HCT116 (cell line): Measurements from ENCODE around the gene HNRNPU. TPM values are rescaled to one million over a fixed set of nuclear protein-coding genes. Genes with fewer than 3 reads are reported as not detected.

Experiments used
- ATAC-seq: fragments of 200-7000 bp; cut with Tn5 transposase; 2 replicates; pipeline ENCODE4 v1.9.1; 2020; ENCODE audit warnings: mild to moderate bottlenecking, moderate library complexity
- BruUV-seq: library from RNA; stranded (reverse); fragments of 400-500 nt; replicated peaks from 2 replicates; lab custom pipeline; 2021; lab: Mats Ljungman, UMichigan
- CTCF ChIA-PET: fragments of 300-600 bp; sonication (Branson Sonifier 250); formaldehyde crosslinking; loops from one replicate; lab custom pipeline; 2021; ENCODE audit warnings: antibody characterized with exemption; lab: Charles Lee
- POLR2A ChIA-PET: fragments of 300-600, 350-600 bp; sonication (Branson Sonifier 250); formaldehyde crosslinking; loops from one replicate; lab custom pipeline; 2021; ENCODE audit warnings: antibody characterized with exemption; lab: Charles Lee
- RAD21 ChIA-PET, 2 experiments: fragments of 300-600 bp; sonication (Branson Sonifier 250); formaldehyde crosslinking; loops; one replicate each; lab custom pipeline; 2023; ENCODE audit warnings: low total read pairs in 2 of 2; ENCODE audit not compliant: uncharacterized antibody in 2 of 2, unreplicated experiment in 2 of 2, low non-redundant PET in 1 of 2; lab: Charles Lee
- DNase-seq: peaks from one replicate; pipeline ENCODE4 v3.0.0-alpha.2; 2010; ENCODE audit warnings: low read depth, low spot score
- H2AFZ ChIP-seq: fragments of 200-600 bp; shearing (Covaris generic), sonication (generic); 2 replicates; pipeline ENCODE4 v1.6.1; 2017; ENCODE audit warnings: low read depth, mixed run types, mixed read lengths, antibody characterized with exemption, low read length; ENCODE audit not compliant: poor library complexity, severe bottlenecking
- H3K27ac ChIP-seq: 2 replicates; pipeline ENCODE4 v1.5.1; 2012; ENCODE audit warnings: low read depth, low read length
- H3K27me3 ChIP-seq: fragments of 200-600 bp; sonication (generic); 2 replicates; pipeline ENCODE4 v1.6.1; 2016; ENCODE audit warnings: mixed run types, low read length, mixed read lengths; ENCODE audit not compliant: insufficient read depth
- H3K36me3 ChIP-seq, 2 experiments: fragments of 200-500 bp in 1 of 2; fragments of 200-600 bp in 1 of 2; sonication (Bioruptor generic) in 1 of 2; sonication (generic) in 1 of 2; 2 replicates each; pipeline versions ENCODE4 v1.5.1 to v1.6.1; 2014 to 2016; ENCODE audit warnings: low read length in 2 of 2, inconsistent platforms in 1 of 2, mixed read lengths in 1 of 2, mixed run types in 1 of 2; ENCODE audit not compliant: insufficient read depth in 2 of 2, control insufficient read depth in 1 of 2
- H3K4me1 ChIP-seq, 2 experiments: fragments of 200-600 bp in 1 of 2; sonication (generic) in 1 of 2; 2 replicates each; pipeline versions ENCODE4 v1.5.1 to v1.6.1; 2012 to 2017; ENCODE audit warnings: low read length in 2 of 2, inconsistent platforms in 1 of 2, mild to moderate bottlenecking in 1 of 2, mixed read lengths in 1 of 2, mixed run types in 1 of 2, moderate library complexity in 1 of 2; ENCODE audit not compliant: insufficient read depth in 2 of 2, control insufficient read depth in 1 of 2
- H3K4me2 ChIP-seq: fragments of 200-600 bp; sonication (generic); 2 replicates; pipeline ENCODE4 v1.6.1; 2017; ENCODE audit warnings: mixed run types, low read length, mixed read lengths
- H3K4me3 ChIP-seq, 2 experiments: fragments of 200-600 bp in 1 of 2; sonication (generic) in 1 of 2; replicated peaks in 1 of 2; 2 replicates each; pipeline ENCODE4 v1.5.1; 2011 to 2016; ENCODE audit warnings: low read length in 2 of 2, control low read depth in 1 of 2, low read depth in 1 of 2, mild to moderate bottlenecking in 1 of 2, mixed read lengths in 1 of 2, mixed run types in 1 of 2
- H3K79me2 ChIP-seq: fragments of 200-600 bp; sonication (generic); 2 replicates; pipeline ENCODE4 v1.6.1; 2017; ENCODE audit warnings: mild to moderate bottlenecking, mixed run types, low read length, moderate library complexity, mixed read lengths; ENCODE audit not compliant: insufficient read depth
- H3K9ac ChIP-seq: fragments of 200-600 bp; sonication (generic); 2 replicates; pipeline ENCODE4 v1.6.1; 2016; ENCODE audit warnings: low read length, mixed read lengths
- H3K9me2 ChIP-seq: fragments of 200-600 bp; sonication (generic), shearing (Covaris generic); 2 replicates; pipeline ENCODE4 v1.6.1; 2017; ENCODE audit warnings: mixed run types, mild to moderate bottlenecking, moderate library complexity; ENCODE audit not compliant: insufficient read depth
- H3K9me3 ChIP-seq, 2 experiments: fragments of 200-500 bp in 1 of 2; fragments of 200-600 bp in 1 of 2; sonication (Bioruptor generic) in 1 of 2; sonication (generic) in 1 of 2; 2 replicates each; pipeline ENCODE4 v1.6.1; 2014 to 2017; ENCODE audit warnings: low read length in 2 of 2, mixed read lengths in 2 of 2, inconsistent platforms in 1 of 2, low read depth in 1 of 2, mild to moderate bottlenecking in 1 of 2, mixed run types in 1 of 2, moderate library complexity in 1 of 2; ENCODE audit not compliant: control insufficient read depth in 1 of 2, insufficient read depth in 1 of 2
- H4K20me1 ChIP-seq: fragments of 200-600 bp; sonication (generic), shearing (Covaris generic); 2 replicates; pipeline ENCODE4 v1.6.1; 2017; ENCODE audit warnings: mixed run types, mild to moderate bottlenecking, moderate library complexity; ENCODE audit not compliant: insufficient read depth
- ATF3 ChIP-seq: IDR thresholded peaks from 2 replicates; pipeline ENCODE4 v1.6.1; 2012
- CEBPB ChIP-seq: IDR thresholded peaks from 2 replicates; pipeline ENCODE4 v1.6.1; 2012; ENCODE audit warnings: low read depth
- CTCF ChIP-seq, 3 experiments: fragments of 200-600 bp in 1 of 3; sonication (generic) in 1 of 3; IDR thresholded peaks in 2 of 3; conservative IDR thresholded peaks in 1 of 3; 2 replicates each; pipeline ENCODE4 v1.5.1; 2012 to 2017; ENCODE audit warnings: low read depth in 2 of 3, low read length in 2 of 3, antibody characterized with exemption in 1 of 3, borderline replicate concordance in 1 of 3, control low read depth in 1 of 3, mild to moderate bottlenecking in 1 of 3, mixed read lengths in 1 of 3, mixed run types in 1 of 3, moderate library complexity in 1 of 3; ENCODE audit not compliant: insufficient read depth in 1 of 3
- EGR1 ChIP-seq: IDR thresholded peaks from 2 replicates; pipeline ENCODE4 v1.6.1; 2012; ENCODE audit warnings: low read depth
- ELF1 ChIP-seq: IDR thresholded peaks from 2 replicates; pipeline ENCODE4 v1.6.1; 2012; ENCODE audit warnings: low read depth, borderline replicate concordance
- EZH2 ChIP-seq: fragments of 200-600 bp; sonication (generic); IDR thresholded peaks from 2 replicates; pipeline ENCODE4 v1.6.1; 2017; ENCODE audit warnings: antibody characterized with exemption, mixed run types
- EZH2phosphoT487 ChIP-seq: fragments of 200-600 bp; IDR thresholded peaks from 2 replicates; pipeline ENCODE4 v1.6.1; 2018; ENCODE audit warnings: antibody characterized with exemption, borderline replicate concordance
- FOSL1 ChIP-seq: IDR thresholded peaks from 2 replicates; pipeline ENCODE4 v1.6.1; 2012; ENCODE audit warnings: low read depth
- JUND ChIP-seq: IDR thresholded peaks from 2 replicates; pipeline ENCODE4 v1.6.1; 2012
- MAX ChIP-seq: IDR thresholded peaks from 2 replicates; pipeline ENCODE4 v1.6.1; 2012
- POLR2A ChIP-seq: IDR thresholded peaks from 2 replicates; pipeline ENCODE4 v1.7.0; 2011; ENCODE audit warnings: borderline replicate concordance; ENCODE audit not compliant: insufficient read depth, insufficient read length; ENCODE audit errors: extremely low read depth
- POLR2AphosphoS5 ChIP-seq: IDR thresholded peaks from 2 replicates; pipeline ENCODE4 v1.6.1; 2011; ENCODE audit warnings: mild to moderate bottlenecking, low read depth, low read length, moderate library complexity
- RAD21 ChIP-seq: IDR thresholded peaks from 2 replicates; pipeline ENCODE4 v1.6.1; 2012; ENCODE audit warnings: low read depth, mild to moderate bottlenecking
- REST ChIP-seq: IDR thresholded peaks from 2 replicates; pipeline ENCODE4 v1.6.1; 2012; ENCODE audit warnings: low read depth
- SIN3A ChIP-seq: IDR thresholded peaks from 2 replicates; pipeline ENCODE4 v1.6.1; 2012; ENCODE audit warnings: low read depth
- SP1 ChIP-seq: IDR thresholded peaks from 2 replicates; pipeline ENCODE4 v1.6.1; 2012; ENCODE audit warnings: low read depth
- SRF ChIP-seq: IDR thresholded peaks from 2 replicates; pipeline ENCODE4 v1.6.1; 2012; ENCODE audit warnings: low read depth
- TCF7L2 ChIP-seq: IDR thresholded peaks from 2 replicates; pipeline ENCODE4 v1.7.0; 2011; ENCODE audit warnings: borderline replicate concordance, inconsistent platforms; ENCODE audit not compliant: insufficient read depth, insufficient read length; ENCODE audit errors: extremely low read depth
- ZFX ChIP-seq: fragments of 450-650 bp; IDR thresholded peaks from 2 replicates; pipeline ENCODE4 v1.6.1; 2017
- ZNF274 ChIP-seq: fragments of 200-500 bp; sonication (Bioruptor generic); IDR thresholded peaks from 2 replicates; pipeline ENCODE4 v1.6.1; 2014; ENCODE audit warnings: mild to moderate bottlenecking, low read depth, low read length, inconsistent platforms
- intact Hi-C: fragments of 100-400 bp; cut with micrococcal nuclease; formaldehyde crosslinking; loops from 2 replicates; pipeline ENCODE4 v1.10.0; 2022
- total RNA-seq: library from RNA; stranded (reverse); gene quantifications from one replicate; pipeline ENCODE4 v1.2.1, GENCODE V29; 2021; ENCODE audit not compliant: unreplicated experiment

The HNRNPU gene
- total RNA-seq, 1 experiment from 2014 or later = 424 TPM

GRCh38 chr1:244874974-244875579 is 10.7 kb upstream of the HNRNPU start:
- TF ChIP-seq EZH2 = no peak
- no peak for TF ChIP-seq SRF
- TF ChIP-seq ELF1 = no peak
- no peak for TF ChIP-seq REST
- TF ChIP-seq RAD21 = no peak
- TF ChIP-seq POLR2AphosphoS5 = no peak
- no peak for TF ChIP-seq MAX
- no peak for TF ChIP-seq POLR2A
- no peak for TF ChIP-seq ZNF274
- TF ChIP-seq ZFX = no peak
- TF ChIP-seq CEBPB = no peak
- TF ChIP-seq EZH2phosphoT487 = no peak
- TF ChIP-seq SP1 = no peak
- no peak for TF ChIP-seq CTCF (IDR thresholded peaks at IDR 0.05 in 2 of 3, conservative IDR thresholded peaks at IDR 0.05 in 1 of 3; ENCODE audit: borderline replicate concordance in 1 of 3, insufficient read depth in 1 of 3, low read depth in 2 of 3, low read length in 2 of 3)
- TF ChIP-seq SIN3A = no peak
- TF ChIP-seq EGR1 = no peak
- TF ChIP-seq FOSL1 = no peak
- TF ChIP-seq ATF3 = no peak
- no peak for TF ChIP-seq JUND
- TF ChIP-seq TCF7L2 = no peak
- no peaks in the 10 kb centered on the region for H3K36me3 ChIP-seq
- H3K27me3 ChIP-seq = no peaks in the 10 kb centered on the region
- H3K4me1 ChIP-seq = peaks cover 3 to 8% of the 10 kb centered on the region in 2 experiments; a peak in 3 of 4 replicates
- H4K20me1 ChIP-seq = no peaks in the 10 kb centered on the region
- H3K9ac ChIP-seq = no peak overlapping the region
- POLR2A ChIA-PET = interaction anchor here (0.9 kb wide), 1 partner anchor 12 kb away, joined by 3 read pairs; no protein-coding TSS in a partner anchor
- BruUV-seq = no TSS peak
- CTCF ChIA-PET = no interaction called here
- no peak for DNase-seq
- no peak for ATAC-seq
- no peaks in the 10 kb centered on the region for H3K79me2 ChIP-seq
- H3K4me3 ChIP-seq = no peak overlapping the region
- H3K9me2 ChIP-seq = no peaks in the 10 kb centered on the region
- H3K4me2 ChIP-seq = no peak overlapping the region
- no peaks in the 10 kb centered on the region for H3K9me3 ChIP-seq
- RAD21 ChIA-PET = no interaction called here
- intact Hi-C loops = no loop called here
- no peak overlapping the region for H3K27ac ChIP-seq
- H2AFZ ChIP-seq = no peak overlapping the region
